Natural killer cell treated with Interleukin-12 subunit alpha and Interleukin-12 subunit beta and Interleukin-15 and Interleukin-18, amount 100 ng/mL, for 72 hours (primary cell): Measurements from ENCODE around the gene FEM1C. TPM values are rescaled to one million over a fixed set of nuclear protein-coding genes. Genes with fewer than 3 reads are reported as not detected.

Experiments used
- ATAC-seq, 2 donors: fragments of 150-1000 bp; cut with Tn5 transposase in 1 of 2; sonication (Bioruptor Pico), chemical (Tn5 transposase) in 1 of 2; 2 replicates each; pipeline ENCODE4 v1.10.0; 2021
- DNase-seq: peaks from one replicate; pipeline ENCODE4 v3.0.0; 2022; ENCODE audit warnings: low spot score
- H3K27ac Mint-ChIP-seq, 2 donors: 1 replicate in 1 of 2; 2 replicates in 1 of 2; pipeline ENCODE4 v1.8.0; 2022; ENCODE audit warnings: mixed read lengths in 2 of 2, mild to moderate bottlenecking in 1 of 2, moderate library complexity in 1 of 2
- H3K27me3 Mint-ChIP-seq, 2 donors: 1 replicate in 1 of 2; 2 replicates in 1 of 2; pipeline ENCODE4 v1.8.0; 2022; ENCODE audit warnings: mixed read lengths in 2 of 2
- H3K36me3 Mint-ChIP-seq: one replicate; pipeline ENCODE4 v1.8.0; 2022; ENCODE audit warnings: mixed read lengths
- H3K4me1 Mint-ChIP-seq, 2 donors: 1 replicate in 1 of 2; 2 replicates in 1 of 2; pipeline ENCODE4 v1.8.0; 2022; ENCODE audit warnings: low read depth in 2 of 2, mixed read lengths in 2 of 2, mild to moderate bottlenecking in 1 of 2
- H3K4me3 Mint-ChIP-seq: one replicate; pipeline ENCODE4 v1.8.0; 2022; ENCODE audit warnings: mixed read lengths
- H3K9me3 Mint-ChIP-seq: 2 replicates; pipeline ENCODE4 v1.8.0; 2022; ENCODE audit warnings: mixed read lengths
- total RNA-seq, 2 donors: library from RNA; stranded (reverse); gene quantifications; one replicate each; pipeline ENCODE4 v1.2.3, GENCODE V29; 2022

FEM1C gene
- total RNA-seq, 2 donors from 2014 or later = 17.1 to 30.8 TPM

DNA sequence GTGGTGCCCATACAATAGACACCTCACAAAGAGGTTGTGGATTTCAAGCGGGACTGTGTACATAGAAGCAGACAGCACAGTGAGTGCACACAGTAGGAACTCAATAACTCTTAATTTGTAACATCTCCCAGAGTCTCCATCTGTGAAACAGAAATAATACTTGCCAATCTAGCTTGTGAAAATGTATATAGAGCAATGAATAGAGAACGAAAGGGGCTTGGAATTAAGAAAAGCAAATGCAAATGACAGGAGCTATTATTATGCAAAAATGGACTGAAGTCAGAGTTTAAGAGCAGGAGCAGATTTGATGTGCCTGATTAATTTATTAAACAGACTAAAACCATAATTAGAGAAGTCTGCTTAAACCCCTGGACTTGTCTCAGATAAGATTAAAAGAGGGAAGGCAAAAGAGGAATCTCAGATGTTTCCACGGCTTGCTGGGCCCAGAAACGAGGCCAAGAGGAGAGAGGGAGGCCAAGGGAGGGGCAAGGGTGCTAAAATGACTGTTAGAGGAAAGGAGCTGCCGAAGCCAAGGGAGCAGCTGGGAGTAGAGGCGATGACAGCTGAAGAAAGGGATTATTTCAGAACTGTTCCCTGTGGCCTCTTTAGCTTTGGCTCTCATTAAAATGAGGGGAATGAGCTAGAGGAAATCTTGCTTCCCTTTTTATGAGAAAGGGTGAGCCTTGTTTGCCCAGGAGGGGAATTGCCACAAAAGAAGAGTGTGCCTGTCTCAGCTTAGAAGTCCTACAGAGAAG lies 72.1 kb downstream of the FEM1C start:
- Mint-ChIP-seq H3K9me3 (peaks cover 7% of the 10 kb centered on the region), H3K4me3 (no peak overlapping the region), H3K27me3 (peaks cover 31% of the 10 kb centered on the region in 2 donors), H3K36me3 (no peaks in the 10 kb centered on the region), H3K4me1 (no peaks in the 10 kb centered on the region), H3K27ac (no peak overlapping the region)
- ATAC-seq (no peak), DNase-seq (no peak)

DNA sequence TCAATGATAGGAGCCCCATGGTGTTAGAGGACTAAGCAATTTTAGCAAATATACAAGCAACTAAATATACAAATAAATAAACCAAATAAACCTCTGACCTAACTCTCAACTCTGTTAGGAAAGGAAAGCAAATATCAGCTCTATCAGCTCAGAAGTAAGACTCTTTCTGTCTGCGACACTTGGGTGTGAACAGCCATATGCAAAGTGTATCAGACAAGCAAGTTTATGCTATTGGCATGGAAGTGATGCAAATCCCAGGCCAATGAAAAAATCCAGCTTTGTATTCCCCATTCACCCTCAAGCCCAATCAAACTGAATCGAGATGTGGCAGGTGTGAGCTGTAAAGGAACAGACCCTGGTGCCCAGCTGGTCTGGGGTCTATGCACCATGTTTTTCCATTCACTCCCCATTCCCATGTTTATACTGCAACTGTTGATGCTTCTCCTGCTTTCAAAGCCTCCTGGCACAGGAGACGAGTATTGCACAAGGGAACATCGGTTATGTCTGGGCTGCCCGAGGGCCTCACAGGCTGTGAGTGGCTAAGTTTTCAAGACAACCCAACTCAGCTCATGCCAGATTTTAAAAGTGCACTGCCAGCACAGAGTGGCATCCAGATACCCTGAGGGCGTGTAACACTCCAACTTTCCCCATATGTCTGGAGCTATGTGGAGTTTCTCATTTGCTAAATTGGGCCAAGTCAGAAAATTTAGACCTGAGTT lies 73.1 kb downstream of the FEM1C start:
- Mint-ChIP-seq H3K27ac (no peak overlapping the region), H3K27me3 (peaks cover 27 to 31% of the 10 kb centered on the region in 2 donors), H3K36me3 (no peaks in the 10 kb centered on the region), H3K9me3 (peaks cover 3% of the 10 kb centered on the region), H3K4me3 (no peak overlapping the region), H3K4me1 (no peaks in the 10 kb centered on the region)
- DNase-seq = no peak
- no peak for ATAC-seq

DNA sequence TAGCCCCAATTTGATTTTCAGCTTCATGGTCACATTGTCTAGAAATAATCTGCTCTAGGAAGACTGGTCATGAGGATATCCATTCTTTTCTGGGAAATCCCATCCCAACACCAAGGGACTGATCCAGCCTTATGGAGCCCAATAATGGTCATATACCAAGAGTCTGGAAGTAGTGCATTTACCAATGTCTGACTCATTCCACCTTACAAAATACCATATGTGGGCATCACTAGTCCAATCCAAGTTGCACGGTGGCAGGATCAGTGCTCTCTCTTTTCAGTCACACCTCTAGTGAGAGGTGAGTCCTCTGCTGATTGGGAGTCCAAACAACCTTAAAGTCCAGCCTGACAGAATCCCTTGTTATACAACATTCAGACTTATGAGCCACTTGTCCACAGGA lies 73.7 kb downstream of the FEM1C start:
- H3K4me1 Mint-ChIP-seq = no peaks in the 10 kb centered on the region
- ATAC-seq (no peak), DNase-seq (no peak)
- no peaks in the 10 kb centered on the region for H3K36me3 Mint-ChIP-seq
- no peak overlapping the region for H3K4me3 Mint-ChIP-seq
- peaks cover 22 to 28% of the 10 kb centered on the region in 2 donors for H3K27me3 Mint-ChIP-seq
- H3K9me3 Mint-ChIP-seq = peaks cover under 1% of the 10 kb centered on the region
- no peak overlapping the region for H3K27ac Mint-ChIP-seq

Other genes with a start within 250 kb of the FEM1C start
- gene CCDC112, start 248.1 kb downstream of the FEM1C start, total RNA-seq = under 1 TPM; 0.29 to 0.86 TPM
- gene TICAM2, start 57.7 kb upstream of the FEM1C start, total RNA-seq = 10 to 100 TPM in 1 of 2 donors, 1 to 10 TPM in 1; 6.1 to 11.1 TPM
- gene TMED7, start 81.3 kb upstream of the FEM1C start, total RNA-seq = 10 to 100 TPM; 61.6 to 76.1 TPM